ENCODE data around the gene PPP1R2.
"Not testable (repeated sequence)": the region's sequence is repeated elsewhere in the genome, so short reads cannot be mapped to it uniquely, and the experiment has no call there.

PPP1R2 gene

GRCh38 chr3:195542698-195543499 lies at the start of gene PPP1R2:
PPP1R2 (minus strand) TSS chr3:195543325; CDS start chr3:195543025, 300 bp downstream.
- FAIRE-seq, result no peak

GRCh38 chr3:195591852-195592251 lies 48.7 kb upstream of the PPP1R2 start:
- FAIRE-seq, result no peak

DNA sequence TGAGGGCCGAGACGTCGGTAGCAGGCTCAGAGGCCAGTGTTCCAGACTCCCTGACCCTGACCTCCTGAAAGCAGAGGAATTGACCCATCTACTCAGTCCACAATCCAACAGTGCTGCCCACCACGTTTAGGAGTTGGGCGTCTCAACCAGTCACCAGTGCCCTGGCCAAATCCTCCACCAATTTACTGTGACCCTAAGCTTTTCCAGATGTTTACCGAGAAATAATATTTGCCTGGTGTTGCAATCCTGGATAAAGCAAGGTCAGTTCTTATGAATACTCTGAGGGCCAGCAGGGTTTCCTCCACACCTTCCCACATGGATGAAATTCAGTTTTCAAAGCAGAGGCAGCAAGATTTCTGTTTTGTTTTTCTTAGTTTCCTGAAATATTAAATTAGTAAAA lies 48.1 kb upstream of the PPP1R2 start:
- FAIRE-seq, result no peak

- not testable (repeated sequence) for FAIRE-seq
Measured at GRCh38 chr3:195590381-195590780, 47.3 kb upstream of the PPP1R2 start.

- FAIRE-seq, result not testable (repeated sequence)
Measured at GRCh38 chr3:195589796-195590195, 46.7 kb upstream of the PPP1R2 start.

GRCh38 chr3:195587824-195588223 lies 44.7 kb upstream of the PPP1R2 start:
- FAIRE-seq, result no peak

DNA sequence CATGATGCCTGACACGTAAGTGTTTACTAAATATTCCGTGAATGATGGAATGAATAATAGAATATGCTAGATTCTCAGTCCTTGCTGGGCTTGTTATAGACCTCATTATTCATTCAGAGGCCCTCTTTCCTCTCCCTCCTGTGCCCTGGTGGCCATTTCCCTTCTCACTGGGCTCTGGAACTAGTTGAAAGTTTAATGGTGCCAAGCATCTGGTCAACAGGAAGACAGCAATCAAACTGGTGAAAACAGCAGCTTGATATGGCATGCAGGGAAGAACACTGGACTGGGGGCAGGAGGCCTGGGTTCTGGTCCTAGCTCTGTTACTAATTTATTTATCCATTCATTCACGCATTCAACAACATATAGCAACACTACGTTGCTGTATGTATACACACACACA lies 44.3 kb upstream of the PPP1R2 start:
- no peak for FAIRE-seq

DNA sequence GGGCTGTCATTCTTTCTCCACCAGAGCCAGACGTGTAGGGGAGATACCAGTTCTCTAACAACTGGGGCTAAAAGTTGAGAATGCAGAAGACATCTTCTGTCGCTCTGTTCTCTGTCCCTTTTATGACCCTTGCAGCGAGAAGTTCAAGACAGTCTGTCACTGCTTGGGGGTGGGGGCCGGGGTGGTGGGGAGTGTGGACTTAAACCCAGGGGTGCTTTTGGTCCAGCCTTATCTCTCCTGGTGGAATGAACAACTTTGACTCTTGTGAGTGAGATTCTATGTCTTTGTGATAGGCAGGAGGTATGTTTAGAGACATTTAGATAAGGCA lies 41.4 kb upstream of the PPP1R2 start:
- FAIRE-seq, result no peak

DNA sequence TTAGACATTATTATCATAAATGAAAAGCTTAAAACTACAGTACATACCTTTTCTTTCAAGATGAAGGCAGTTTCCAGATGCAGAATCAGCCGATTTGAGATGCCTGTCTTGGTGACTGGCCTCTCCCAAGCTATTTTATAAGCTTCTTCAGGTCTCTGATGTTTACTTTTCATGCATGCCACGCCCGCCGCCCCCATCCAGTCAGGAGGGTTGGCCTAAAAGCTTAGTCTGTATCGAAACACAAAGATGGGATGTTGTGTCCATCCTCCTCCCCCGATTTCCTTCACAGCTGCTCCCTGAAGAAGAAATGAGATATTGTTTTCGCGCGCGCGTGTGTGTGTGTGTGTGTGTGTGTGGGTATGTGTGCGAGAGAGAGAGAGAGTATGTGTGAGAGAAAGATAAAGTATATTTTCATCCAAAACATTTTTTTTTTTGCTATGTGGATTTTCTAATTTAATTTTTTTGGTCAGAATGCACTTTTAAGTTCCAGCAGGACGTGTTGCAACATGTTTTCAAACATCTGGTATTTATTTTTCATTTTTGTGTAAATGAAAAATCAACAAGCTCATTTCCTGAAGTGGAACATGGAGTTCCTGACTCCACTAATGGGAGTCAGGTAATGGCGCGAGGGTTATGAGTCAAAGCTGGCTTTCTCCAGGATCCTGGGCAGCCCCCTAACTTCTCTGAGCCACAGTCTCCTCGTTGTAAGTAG lies 40.9 kb upstream of the PPP1R2 start, which contains the start of gene APOD:
Gene APOD (minus strand): TSS at position 110 of the 712 bp plus-strand sequence. CDS start 4,479 bp downstream, outside the sequence.
- FAIRE-seq, result no peak

DNA sequence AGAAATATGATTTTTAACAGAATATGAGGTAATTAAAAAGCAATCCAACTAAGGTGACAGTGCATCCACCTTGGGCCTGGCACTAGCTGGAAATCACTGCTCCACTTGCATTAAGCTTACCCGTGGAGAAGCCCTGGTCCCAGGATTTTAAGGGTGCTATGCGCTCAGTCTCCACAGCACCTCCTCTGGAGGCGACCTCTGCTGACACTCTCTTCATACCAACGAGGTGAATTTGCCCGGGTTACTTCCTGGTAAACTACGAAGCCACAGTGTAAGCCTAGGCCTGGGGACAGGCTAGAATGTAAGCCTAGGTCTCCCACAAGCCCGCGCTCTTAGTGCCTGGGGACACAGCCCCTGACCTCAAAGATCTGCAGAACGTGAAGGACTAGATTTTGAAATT lies 39.8 kb upstream of the PPP1R2 start:
- no peak for FAIRE-seq

DNA sequence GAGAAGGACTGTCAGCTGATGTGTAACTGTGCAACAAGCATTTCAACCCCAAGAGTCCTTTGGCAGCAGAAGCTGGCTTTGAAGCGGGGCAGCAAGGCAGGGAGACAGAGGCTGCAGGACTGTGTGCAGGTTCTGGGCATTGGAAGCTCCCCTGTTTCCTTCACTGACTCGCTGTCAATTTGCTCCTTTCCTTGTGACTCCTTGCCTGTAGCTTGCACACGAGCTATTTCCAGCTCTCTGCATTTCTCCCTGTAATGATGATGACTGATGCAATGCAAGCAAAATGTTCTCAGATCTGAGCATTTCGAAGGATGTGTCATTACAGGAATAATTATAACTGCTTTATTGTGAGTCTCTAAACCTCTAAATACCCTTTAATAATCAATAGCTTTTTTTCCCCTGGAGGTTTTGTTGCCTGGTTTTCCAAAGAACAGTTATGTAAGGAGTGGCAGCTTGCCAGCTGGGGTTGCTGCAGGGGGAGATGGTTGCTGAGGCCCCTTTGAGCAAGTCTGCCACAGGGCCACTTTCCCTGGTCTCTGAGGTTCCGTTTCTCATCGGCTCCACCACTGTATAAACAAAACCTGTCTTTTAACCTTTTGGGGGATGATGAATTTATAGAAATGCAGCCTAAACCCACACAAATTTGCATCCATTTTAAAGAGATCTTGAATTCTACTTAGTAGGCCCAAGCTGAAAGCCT lies 37.8 kb upstream of the PPP1R2 start:
- FAIRE-seq, result no peak

GRCh38 chr3:195579281-195579680 lies 36.2 kb upstream of the PPP1R2 start:
- no peak for FAIRE-seq

- no peak for FAIRE-seq
Measured at GRCh38 chr3:195578565-195578964, 35.4 kb upstream of the PPP1R2 start.

DNA sequence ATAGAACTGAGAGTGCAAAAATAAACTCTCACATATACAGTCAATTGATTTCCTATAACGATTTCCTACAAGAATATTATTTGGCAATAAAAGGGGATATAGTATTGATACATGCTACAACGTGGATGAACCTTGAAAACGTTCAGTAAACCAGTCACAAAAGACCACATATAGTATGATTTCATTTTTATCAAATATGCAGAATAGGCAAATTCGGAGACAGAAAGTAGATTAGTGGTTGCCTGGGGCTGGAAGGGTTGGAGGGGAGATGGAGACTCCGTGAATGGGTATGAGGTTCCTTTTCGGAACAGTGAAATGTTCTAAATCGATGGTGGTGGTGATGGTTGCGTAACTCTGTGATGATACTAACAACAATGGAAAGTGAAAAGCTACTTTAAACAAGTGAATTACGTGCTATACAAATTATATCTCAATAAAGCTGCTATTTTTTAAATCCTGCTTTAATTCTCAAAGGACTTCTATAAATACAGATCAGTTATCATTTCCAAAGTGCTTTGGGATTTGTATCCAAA lies 34.6 kb upstream of the PPP1R2 start:
- no peak for FAIRE-seq

GRCh38 chr3:195574497-195575304 lies 31.6 kb upstream of the PPP1R2 start:
- no peak for FAIRE-seq

DNA sequence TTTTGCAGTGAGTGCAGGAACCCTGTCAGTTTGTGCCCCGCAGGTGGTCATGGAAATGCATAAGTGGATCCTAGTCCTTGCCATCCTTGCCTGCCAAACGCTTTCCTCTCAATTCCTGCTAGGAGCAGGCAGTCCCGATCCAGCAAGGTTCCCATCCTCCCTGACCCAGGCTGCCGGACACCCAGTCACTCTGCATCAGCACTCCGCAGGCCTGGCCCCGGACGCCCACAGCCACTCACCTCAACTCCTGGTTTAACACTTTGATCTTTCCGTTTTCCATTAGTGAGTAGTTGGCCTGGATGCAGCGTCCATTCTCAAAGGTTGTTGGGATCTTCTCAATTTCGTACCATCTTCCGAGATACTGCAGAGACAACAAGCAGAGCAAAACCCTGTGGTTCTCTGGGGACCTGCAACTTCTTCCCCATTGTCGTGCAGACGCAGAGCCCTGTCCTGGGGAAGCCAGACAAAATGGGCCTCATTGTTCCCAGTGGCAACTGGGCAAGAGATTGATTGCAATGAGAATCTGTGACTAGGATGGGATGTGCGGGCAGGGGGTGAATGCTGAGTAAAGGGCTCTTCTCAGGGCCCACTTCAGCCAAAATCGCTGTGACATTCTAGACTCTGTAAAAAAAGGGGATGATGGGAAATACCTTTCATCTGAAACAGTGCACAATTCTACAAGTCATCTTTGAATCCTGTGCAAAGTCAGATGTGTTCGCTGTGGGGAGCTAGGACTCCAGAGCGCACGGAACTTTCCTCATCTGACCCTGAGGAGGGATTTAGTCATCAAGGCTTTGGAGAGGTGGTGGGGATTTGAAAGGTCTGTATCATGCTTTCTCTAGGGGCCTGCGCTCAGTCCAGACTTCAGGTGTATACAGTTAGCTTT lies 30.7 kb upstream of the PPP1R2 start:
- no peak for FAIRE-seq

DNA sequence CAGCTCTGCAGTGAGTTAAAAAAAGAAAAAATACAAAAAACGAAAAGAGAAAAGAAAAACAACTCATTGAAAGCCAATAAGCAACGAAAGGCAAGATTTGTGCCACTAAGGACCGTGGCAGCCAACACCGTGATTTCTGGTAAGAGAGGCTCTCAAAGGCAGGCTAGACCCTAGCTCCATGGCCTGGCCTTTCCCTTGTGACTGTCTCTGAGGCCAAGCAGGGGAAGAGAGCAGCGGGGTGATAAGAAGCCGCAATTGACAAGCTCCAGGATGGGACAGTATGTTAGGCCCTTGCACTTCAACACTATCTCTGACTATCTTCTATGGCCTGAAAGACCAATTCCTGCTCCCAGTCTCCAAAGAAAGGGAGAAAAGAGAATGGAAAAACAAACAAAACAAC lies 28.2 kb upstream of the PPP1R2 start:
- no peak for FAIRE-seq

GRCh38 chr3:195570912-195571311 lies 27.8 kb upstream of the PPP1R2 start:
- no peak for FAIRE-seq

- no peak for FAIRE-seq
Measured at GRCh38 chr3:195570344-195570743, 27.2 kb upstream of the PPP1R2 start.

DNA sequence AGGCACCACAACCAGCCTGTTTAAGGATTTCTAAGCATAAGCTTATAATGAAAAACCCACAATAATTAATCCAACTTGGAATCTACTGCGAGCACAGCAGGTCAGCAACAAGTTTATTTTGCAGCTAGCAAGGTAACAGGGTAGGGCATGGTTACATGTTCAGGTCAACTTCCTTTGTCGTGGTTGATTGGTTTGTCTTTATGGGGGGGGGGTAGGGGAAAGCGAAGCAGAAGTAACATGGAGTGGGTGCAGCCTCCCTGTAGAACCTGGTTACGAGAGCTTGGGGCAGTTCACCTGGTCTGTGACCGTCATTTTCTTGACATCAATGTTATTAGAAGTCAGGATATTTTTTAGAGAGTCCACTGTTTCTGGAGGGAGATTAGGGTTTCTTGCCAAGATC lies 25.5 kb upstream of the PPP1R2 start:
- no peak for FAIRE-seq

GRCh38 chr3:195566797-195567196 lies 23.7 kb upstream of the PPP1R2 start:
- FAIRE-seq, result no peak

GRCh38 chr3:195565716-195566115 lies 22.6 kb upstream of the PPP1R2 start:
- no peak for FAIRE-seq

Measured in TTC549 (cell line).